Suprapubic skin (tissue), 4 donors: Measurements from ENCODE around the gene BCKDK. TPM values are rescaled to one million over a fixed set of nuclear protein-coding genes. Genes with fewer than 3 reads are reported as not detected.
"Not testable (repeated sequence)": the region's sequence is repeated elsewhere in the genome, so short reads cannot be mapped to it uniquely, and the experiment has no call there.

Experiments used
- DNase-seq, 2 donors: peaks; one replicate each; pipeline ENCODE4 v3.0.0-alpha.2; 2019; ENCODE audit warnings: low spot score in 2 of 2
- H3K27ac ChIP-seq: fragments of 200-600 bp; sonication (generic); one replicate; pipeline ENCODE4 v1.5.1; 2019
- H3K27me3 ChIP-seq: fragments of 200-600 bp; sonication (generic); one replicate; pipeline ENCODE4 v1.5.1; 2019
- H3K36me3 ChIP-seq: fragments of 200-600 bp; sonication (generic); one replicate; pipeline ENCODE4 v1.5.1; 2019
- H3K4me1 ChIP-seq: fragments of 200-600 bp; sonication (generic); one replicate; pipeline ENCODE4 v1.5.1; 2019
- H3K4me3 ChIP-seq: fragments of 200-600 bp; sonication (generic); one replicate; pipeline ENCODE4 v1.5.1; 2019; ENCODE audit warnings: mild to moderate bottlenecking
- H3K9me3 ChIP-seq: fragments of 200-600 bp; sonication (generic); one replicate; pipeline ENCODE4 v1.5.1; 2019
- CTCF ChIP-seq, 2 donors: fragments of 200-600 bp in 1 of 2; fragments of 450-650 bp in 1 of 2; sonication (generic) in 1 of 2; IDR thresholded peaks; one replicate each; pipeline ENCODE4 v1.5.1; 2016 to 2019; ENCODE audit warnings: antibody characterized with exemption in 2 of 2, mild to moderate bottlenecking in 1 of 2, moderate library complexity in 1 of 2
- EP300 ChIP-seq: sonication (generic); formaldehyde crosslinking; IDR thresholded peaks from one replicate; pipeline ENCODE4 v1.6.1; 2017; ENCODE audit warnings: antibody characterized with exemption
- POLR2A ChIP-seq, 2 donors: fragments of 450-650 bp; IDR thresholded peaks; one replicate each; pipeline ENCODE4 v1.6.1; 2017; ENCODE audit warnings: antibody characterized with exemption in 2 of 2, mild to moderate bottlenecking in 2 of 2, moderate library complexity in 2 of 2
- POLR2AphosphoS5 ChIP-seq, 3 donors: sonication (generic); formaldehyde crosslinking; IDR thresholded peaks; one replicate each; pipeline ENCODE4 v1.6.1; 2017; ENCODE audit warnings: antibody characterized with exemption in 3 of 3
- WGBS: methylation state at CpG from one replicate; pipeline ENCODE4 v1.1.5; 2018; 5-methylcytosine and 5-hydroxymethylcytosine counted together
- total RNA-seq, 4 donors: library from RNA; depleted of rRNA; stranded (reverse); fragments of >200 nt; gene quantifications; one replicate each; pipeline ENCODE4 v1.1.0, GENCODE V29; 2016

Gene BCKDK
- total RNA-seq, 4 donors from 2014 or later, result 51.0 to 63.2 (median 58.2) TPM

- Histone ChIP-seq H3K27ac (peak overlapping the region; percentile 80), H3K36me3 (no peaks in the 10 kb centered on the region), H3K4me3 (peak overlapping the region; percentile 54), H3K27me3 (no peaks in the 10 kb centered on the region), H3K4me1 (peaks cover 44% of the 10 kb centered on the region), H3K9me3 (no peaks in the 10 kb centered on the region)
- peak; percentile 99 to 100 for DNase-seq
- 0% methylated on average over 15 of the region's 89 CpGs for WGBS
- TF ChIP-seq CTCF (IDR thresholded peaks at IDR 0.05) (peak; percentile 97 to 99), POLR2A (IDR thresholded peaks at IDR 0.05) (no peak), POLR2AphosphoS5 (IDR thresholded peaks at IDR 0.05) (peak in 2 of 3 donors; percentile 65 to 68), EP300 (no peak)
Measured at GRCh38 chr16:31142109-31143010, 34.2 kb downstream of the BCKDK start.

- 85% methylated on average over 9 of the region's 22 CpGs for WGBS
- Histone ChIP-seq H3K4me3 (peak overlapping the region; percentile 54), H3K36me3 (no peaks in the 10 kb centered on the region), H3K9me3 (no peaks in the 10 kb centered on the region), H3K4me1 (peaks cover 46% of the 10 kb centered on the region), H3K27ac (peak overlapping the region; percentile 80), H3K27me3 (peaks cover under 1% of the 10 kb centered on the region)
- TF ChIP-seq CTCF (IDR thresholded peaks at IDR 0.05) (no peak), EP300 (no peak), POLR2A (IDR thresholded peaks at IDR 0.05) (no peak), POLR2AphosphoS5 (IDR thresholded peaks at IDR 0.05) (no peak)
- DNase-seq, result no peak
Measured at GRCh38 chr16:31143011-31143693, 35.0 kb downstream of the BCKDK start.

DNA sequence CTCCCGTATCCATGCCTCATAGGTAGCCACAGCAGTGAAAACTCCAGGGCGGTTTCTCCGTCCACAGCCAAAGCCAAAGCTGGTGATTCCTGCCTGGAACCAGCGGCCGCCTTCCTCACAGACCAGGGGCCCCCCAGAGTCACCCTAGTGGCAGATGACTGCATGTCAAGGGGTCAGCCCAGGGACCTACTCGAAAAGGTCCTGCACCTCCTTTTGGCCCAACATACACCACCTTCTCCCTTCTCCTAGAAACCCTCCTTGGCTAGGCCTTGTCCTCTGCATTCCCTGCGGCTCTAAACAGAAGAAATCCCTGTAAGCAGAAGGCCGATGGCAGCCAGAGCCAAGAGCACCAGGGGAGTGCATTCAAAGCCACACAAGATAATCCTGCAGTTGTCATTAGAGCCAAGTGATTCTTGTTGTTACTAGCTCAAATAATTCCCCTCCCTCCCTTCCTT, 35.5 kb downstream of the BCKDK start:
- peaks cover 5% of the 10 kb centered on the region for H3K27me3 ChIP-seq
- 83% methylated on average over 8 of the region's 8 CpGs for WGBS
- no peaks in the 10 kb centered on the region for H3K36me3 ChIP-seq
- no peak overlapping the region for H3K4me3 ChIP-seq
- peaks cover 46% of the 10 kb centered on the region for H3K4me1 ChIP-seq
- no peak overlapping the region for H3K27ac ChIP-seq
- H3K9me3 ChIP-seq, result no peaks in the 10 kb centered on the region
- DNase-seq, result no peak
- no peak for TF ChIP-seq EP300
- no peak for TF ChIP-seq CTCF (IDR thresholded peaks at IDR 0.05)
- TF ChIP-seq POLR2A (IDR thresholded peaks at IDR 0.05), result no peak
- TF ChIP-seq POLR2AphosphoS5 (IDR thresholded peaks at IDR 0.05), result no peak

DNA sequence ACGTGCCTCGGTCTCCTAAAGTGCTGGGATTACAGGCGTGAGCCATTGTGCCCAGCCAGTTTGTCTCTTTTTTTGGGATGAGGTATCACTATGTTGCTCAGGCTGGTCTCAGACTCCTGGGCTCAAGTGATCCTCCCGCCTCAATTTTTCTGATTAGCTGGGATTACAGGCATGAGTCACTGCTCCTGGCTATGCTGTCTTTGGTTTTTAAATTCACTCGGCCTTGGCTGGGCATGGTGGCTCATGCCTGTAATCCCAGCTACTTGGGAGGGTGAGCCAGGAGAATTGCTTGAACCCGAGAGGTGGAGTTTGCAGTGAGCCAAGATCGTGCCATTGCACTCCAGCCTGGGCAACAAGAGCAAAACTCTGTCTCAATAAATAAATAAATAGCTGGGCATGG, 36.2 kb downstream of the BCKDK start:
- H3K36me3 ChIP-seq, H3K27ac ChIP-seq, H3K9me3 ChIP-seq, H3K27me3 ChIP-seq, H3K4me3 ChIP-seq, DNase-seq: not testable (repeated sequence)
- 73% methylated on average over 7 of the region's 7 CpGs for WGBS
- peaks cover 43% of the 10 kb centered on the region for H3K4me1 ChIP-seq

GRCh38 chr16:31145398-31145990, 37.3 kb downstream of the BCKDK start:
- H3K27ac ChIP-seq, result no peak overlapping the region
- no peaks in the 10 kb centered on the region for H3K36me3 ChIP-seq
- WGBS, result 75% methylated on average over 12 of the region's 12 CpGs
- no peaks in the 10 kb centered on the region for H3K9me3 ChIP-seq
- TF ChIP-seq POLR2A (IDR thresholded peaks at IDR 0.05) (no peak), EP300 (no peak), CTCF (IDR thresholded peaks at IDR 0.05) (no peak), POLR2AphosphoS5 (IDR thresholded peaks at IDR 0.05) (no peak)
- H3K4me3 ChIP-seq, result no peak overlapping the region
- H3K27me3 ChIP-seq, result peaks cover 5% of the 10 kb centered on the region
- DNase-seq, result no peak
- H3K4me1 ChIP-seq, result peaks cover 41% of the 10 kb centered on the region
